Tibial nerve (tissue), 4 donors: ENCODE results near the gene SH2D1A.

Experiments used
- CTCF ChIP-seq, 5 experiments: fragments of 200-600 bp in 3 of 5; fragments of 450-650 bp in 2 of 5; sonication (generic) in 3 of 5; IDR thresholded peaks; one replicate each; pipeline ENCODE4 v1.5.1; 2016 to 2019; ENCODE audit warnings: antibody characterized with exemption in 5 of 5, mild to moderate bottlenecking in 3 of 5, moderate library complexity in 2 of 5
- EP300 ChIP-seq, 2 donors: sonication (generic); formaldehyde crosslinking; IDR thresholded peaks; one replicate each; pipeline ENCODE4 v1.6.1; 2017; ENCODE audit warnings: antibody characterized with exemption in 2 of 2, mild to moderate bottlenecking in 1 of 2
- POLR2A ChIP-seq, 2 donors: fragments of 450-650 bp; IDR thresholded peaks; one replicate each; pipeline ENCODE4 v1.6.1; 2017; ENCODE audit warnings: antibody characterized with exemption in 2 of 2, mild to moderate bottlenecking in 2 of 2, moderate library complexity in 2 of 2

- TF ChIP-seq CTCF (IDR thresholded peaks at IDR 0.05) (no peak), POLR2A (IDR thresholded peaks at IDR 0.05) (no peak), EP300 (IDR thresholded peaks at IDR 0.05) (no peak)
These were observed 4.8 kb upstream of the SH2D1A start for GRCh38 chrX:124341396-124342132.
